Tibial nerve (tissue), 3 donors: Measurements from ENCODE around the gene ZNF184.

Experiments
- POLR2A ChIP-seq, 2 donors: fragments of 450-650 bp; IDR thresholded peaks; one replicate each; pipeline ENCODE4 v1.6.1; 2017; ENCODE audit warnings: antibody characterized with exemption in 2 of 2, mild to moderate bottlenecking in 2 of 2, moderate library complexity in 2 of 2
- TF ChIP-seq, protein P1 (sequence below), 5 experiments: fragments of 200-600 bp in 3 of 5; fragments of 450-650 bp in 2 of 5; sonication (generic) in 3 of 5; IDR thresholded peaks; one replicate each; pipeline ENCODE4 v1.5.1; 2016 to 2019; ENCODE audit warnings: antibody characterized with exemption in 5 of 5, mild to moderate bottlenecking in 3 of 5, moderate library complexity in 2 of 5

DNA sequence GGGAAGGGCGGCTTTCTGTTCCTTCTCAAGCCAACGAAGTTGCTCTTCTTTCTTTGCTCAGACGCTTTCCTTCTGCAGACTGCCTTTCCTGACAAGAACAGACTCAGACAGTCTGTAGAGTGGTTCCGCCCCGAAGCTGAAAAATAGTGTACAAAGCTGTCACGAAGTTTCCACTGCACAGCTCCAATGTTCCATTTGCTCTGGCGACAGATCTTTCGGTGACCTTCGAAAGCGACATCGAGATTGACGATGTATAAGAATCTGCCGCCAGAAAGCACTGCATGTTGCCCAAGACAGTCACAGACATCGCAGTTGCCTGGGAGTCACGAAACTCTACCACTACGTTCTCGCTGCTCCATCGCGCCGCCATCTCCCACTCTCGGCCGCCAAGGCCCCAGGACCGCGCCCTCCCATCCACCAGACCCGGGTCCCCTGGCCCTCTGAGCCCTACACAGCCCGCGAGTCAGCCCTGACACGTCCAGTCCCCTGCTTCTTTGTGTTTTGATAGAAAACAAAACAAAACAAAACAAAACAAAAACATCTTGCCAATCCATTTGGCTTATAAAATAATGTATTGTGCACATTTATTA lies 42.1 kb upstream of the ZNF184 start:
- TF ChIP-seq POLR2A (IDR thresholded peaks at IDR 0.05), result no peak
- TF ChIP-seq, protein P1, sequence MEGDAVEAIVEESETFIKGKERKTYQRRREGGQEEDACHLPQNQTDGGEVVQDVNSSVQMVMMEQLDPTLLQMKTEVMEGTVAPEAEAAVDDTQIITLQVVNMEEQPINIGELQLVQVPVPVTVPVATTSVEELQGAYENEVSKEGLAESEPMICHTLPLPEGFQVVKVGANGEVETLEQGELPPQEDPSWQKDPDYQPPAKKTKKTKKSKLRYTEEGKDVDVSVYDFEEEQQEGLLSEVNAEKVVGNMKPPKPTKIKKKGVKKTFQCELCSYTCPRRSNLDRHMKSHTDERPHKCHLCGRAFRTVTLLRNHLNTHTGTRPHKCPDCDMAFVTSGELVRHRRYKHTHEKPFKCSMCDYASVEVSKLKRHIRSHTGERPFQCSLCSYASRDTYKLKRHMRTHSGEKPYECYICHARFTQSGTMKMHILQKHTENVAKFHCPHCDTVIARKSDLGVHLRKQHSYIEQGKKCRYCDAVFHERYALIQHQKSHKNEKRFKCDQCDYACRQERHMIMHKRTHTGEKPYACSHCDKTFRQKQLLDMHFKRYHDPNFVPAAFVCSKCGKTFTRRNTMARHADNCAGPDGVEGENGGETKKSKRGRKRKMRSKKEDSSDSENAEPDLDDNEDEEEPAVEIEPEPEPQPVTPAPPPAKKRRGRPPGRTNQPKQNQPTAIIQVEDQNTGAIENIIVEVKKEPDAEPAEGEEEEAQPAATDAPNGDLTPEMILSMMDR (IDR thresholded peaks at IDR 0.05), result no peak
